GM23338 (cell line): Measurements from ENCODE around the gene RGS2. TPM values are rescaled to one million over a fixed set of nuclear protein-coding genes. Genes with fewer than 3 reads are reported as not detected.

Source experiments
- ATAC-seq: fragments of 200-7000 bp; cut with Tn5 transposase; 3 replicates; pipeline ENCODE4 v1.9.1; 2020
- DNase-seq: peaks from one replicate; pipeline ENCODE4 v3.0.0-alpha.2; 2015; ENCODE audit warnings: low spot score
- H2AFZ ChIP-seq: fragments of 200-600 bp; sonication (generic); 2 replicates; pipeline ENCODE4 v1.8.0; 2016; ENCODE audit warnings: antibody characterized with exemption, mild to moderate bottlenecking, moderate library complexity
- H3F3A ChIP-seq: fragments of 200-600 bp; sonication (generic); replicated peaks from 2 replicates; pipeline ENCODE4 v1.8.0; 2017; ENCODE audit warnings: antibody characterized with exemption, mixed run types, low read depth
- H3K27ac ChIP-seq: fragments of 200-600 bp; sonication (generic); 2 replicates; pipeline ENCODE4 v1.6.1; 2016; ENCODE audit warnings: low read depth
- H3K27me3 ChIP-seq: fragments of 200-600 bp; sonication (generic); 2 replicates; pipeline ENCODE4 v1.8.0; 2016; ENCODE audit warnings: mild to moderate bottlenecking, mixed run types, moderate library complexity; ENCODE audit not compliant: insufficient read depth
- H3K36me3 ChIP-seq: fragments of 200-600 bp; sonication (generic); 2 replicates; pipeline ENCODE4 v1.8.0; 2016; ENCODE audit warnings: mild to moderate bottlenecking; ENCODE audit not compliant: insufficient read depth
- H3K4me1 ChIP-seq: fragments of 200-600 bp; sonication (generic); 2 replicates; pipeline ENCODE4 v1.8.0; 2016; ENCODE audit warnings: mild to moderate bottlenecking, moderate library complexity; ENCODE audit not compliant: insufficient read depth
- H3K4me2 ChIP-seq: fragments of 200-600 bp; sonication (generic); 2 replicates; pipeline ENCODE4 v1.7.1; 2017; ENCODE audit warnings: mixed run types
- H3K4me3 ChIP-seq: fragments of 200-600 bp; sonication (generic); 2 replicates; pipeline ENCODE4 v1.6.1; 2016; ENCODE audit warnings: mixed run types
- H3K79me2 ChIP-seq: fragments of 200-600 bp; sonication (generic); replicated peaks from 2 replicates; pipeline ENCODE4 v1.8.0; 2017; ENCODE audit warnings: mild to moderate bottlenecking; ENCODE audit not compliant: insufficient read depth
- H3K9me2 ChIP-seq: fragments of 200-600 bp; sonication (generic); 2 replicates; pipeline ENCODE4 v1.8.0; 2017; ENCODE audit not compliant: insufficient read depth
- H4K20me1 ChIP-seq: fragments of 200-600 bp; sonication (generic); replicated peaks from 2 replicates; pipeline ENCODE4 v1.8.0; 2017; ENCODE audit warnings: mild to moderate bottlenecking; ENCODE audit not compliant: insufficient read depth
- H3K27ac Mint-ChIP-seq: 2 replicates; pipeline ENCODE4 v1.8.0; 2020; ENCODE audit warnings: inconsistent platforms, mild to moderate bottlenecking, moderate library complexity, mixed read lengths
- H3K27me3 Mint-ChIP-seq: 3 replicates; pipeline ENCODE4 v1.8.0; 2022; ENCODE audit warnings: low read depth, mild to moderate bottlenecking, moderate library complexity, mixed read lengths, inconsistent platforms; ENCODE audit not compliant: insufficient read depth, poor library complexity
- H3K36me3 Mint-ChIP-seq: 3 replicates; pipeline ENCODE4 v1.8.0; 2021; ENCODE audit warnings: low read depth, mild to moderate bottlenecking, inconsistent platforms, moderate library complexity, mixed read lengths
- H3K4me1 Mint-ChIP-seq: 3 replicates; pipeline ENCODE4 v1.8.0; 2020; ENCODE audit warnings: mild to moderate bottlenecking, inconsistent platforms, mixed read lengths
- H3K4me3 Mint-ChIP-seq: 3 replicates; pipeline ENCODE4 v1.8.0; 2021; ENCODE audit warnings: moderate library complexity, mild to moderate bottlenecking, inconsistent platforms, mixed read lengths
- H3K9me3 Mint-ChIP-seq: 3 replicates; pipeline ENCODE4 v1.8.0; 2020; ENCODE audit warnings: moderate library complexity, mild to moderate bottlenecking, inconsistent platforms, mixed read lengths
- CREB1 ChIP-seq: fragments of 250-450 bp; sonication (Bioruptor Pico); IDR thresholded peaks from 2 replicates; pipeline ENCODE4 v1.5.0; 2020; ENCODE audit warnings: low read depth, mild to moderate bottlenecking, moderate library complexity
- EZH2 ChIP-seq: fragments of 200-600 bp; sonication (generic); IDR thresholded peaks from one replicate; pipeline ENCODE4 v1.8.0; 2017; ENCODE audit warnings: antibody characterized with exemption, mild to moderate bottlenecking, low read depth; ENCODE audit not compliant: unreplicated experiment
- EZH2phosphoT487 ChIP-seq: fragments of 200-600 bp; sonication (generic); IDR thresholded peaks from one replicate; pipeline ENCODE4 v1.8.1; 2018; ENCODE audit warnings: antibody characterized with exemption; ENCODE audit not compliant: unreplicated experiment
- JUNB ChIP-seq: IDR thresholded peaks from one replicate; pipeline ENCODE4 v1.6.1; 2016; ENCODE audit warnings: antibody characterized with exemption; ENCODE audit not compliant: unreplicated experiment
- NANOG ChIP-seq: IDR thresholded peaks from 2 replicates; pipeline ENCODE4 v1.6.1; 2016; ENCODE audit warnings: antibody characterized with exemption, borderline replicate concordance
- POLR2AphosphoS5 ChIP-seq: IDR thresholded peaks from 2 replicates; pipeline ENCODE4 v1.6.1; 2016; ENCODE audit warnings: antibody characterized with exemption, low read depth
- STAT1 ChIP-seq: IDR thresholded peaks from one replicate; pipeline ENCODE4 v1.6.1; 2016; ENCODE audit warnings: antibody characterized with exemption; ENCODE audit not compliant: unreplicated experiment
- ZNF114 ChIP-seq: fragments of 250-450 bp; sonication (Bioruptor Pico); IDR thresholded peaks from 2 replicates; pipeline ENCODE4 v1.5.0; 2020; ENCODE audit warnings: mild to moderate bottlenecking, moderate library complexity
- ZNF331 ChIP-seq: fragments of 250-450 bp; sonication (Bioruptor Pico); IDR thresholded peaks from 2 replicates; pipeline ENCODE4 v1.5.0; 2020; ENCODE audit warnings: low read depth, mild to moderate bottlenecking, moderate library complexity
- polyA plus RNA-seq: library from polyadenylated mRNA; unstranded; fragments of >200 nt; fragmentation: Nextera tagmentation; extraction: Ambion mirVana; gene quantifications from 2 replicates; pipeline ENCODE4 v1.2.1, GENCODE V29; 2016
- total RNA-seq: library from RNA; depleted of rRNA; stranded (reverse); fragments of >200 nt; shearing (Covaris generic); gene quantifications from 2 replicates; pipeline ENCODE4 v1.2.3, GENCODE V29; 2014
- TF ChIP-seq, protein P1 (sequence below): IDR thresholded peaks from 2 replicates; pipeline ENCODE4 v1.6.1; 2016; ENCODE audit warnings: antibody characterized with exemption
- TF ChIP-seq, protein P2 (sequence below), 2 experiments: fragments of 200-600 bp in 1 of 2; sonication (generic) in 1 of 2; conservative IDR thresholded peaks; 2 replicates each; pipeline versions ENCODE4 v1.5.1 to v1.6.1; 2016 to 2017; ENCODE audit warnings: antibody characterized with exemption in 2 of 2, low read depth in 2 of 2, mild to moderate bottlenecking in 2 of 2, moderate library complexity in 1 of 2
- TF ChIP-seq, protein P3 (sequence below): fragments of 250-450 bp; sonication (Bioruptor Pico); IDR thresholded peaks from 2 replicates; pipeline ENCODE4 v1.5.0; 2020; ENCODE audit warnings: mild to moderate bottlenecking, moderate library complexity

The RGS2 gene
- total and polyA plus RNA-seq, 2 experiments from 2014 or later = 13.8 to 24.8 TPM

DNA sequence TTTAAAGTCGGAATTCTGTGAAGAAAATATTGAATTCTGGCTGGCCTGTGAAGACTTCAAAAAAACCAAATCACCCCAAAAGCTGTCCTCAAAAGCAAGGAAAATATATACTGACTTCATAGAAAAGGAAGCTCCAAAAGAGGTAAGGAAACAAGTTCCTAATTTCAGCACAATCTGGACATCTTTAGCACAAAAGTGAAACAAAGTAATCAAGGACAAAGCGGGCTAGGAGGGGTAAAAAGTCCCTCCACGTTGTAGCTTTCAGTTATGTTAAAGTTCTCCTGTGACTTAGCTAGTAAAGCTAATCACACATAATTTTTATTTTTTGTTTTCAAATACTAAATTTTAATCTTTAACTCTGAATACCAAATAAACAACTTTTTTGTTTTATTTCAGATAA lies 2.2 kb downstream of the RGS2 start:
- Mint-ChIP-seq H3K27ac (no peak overlapping the region), H3K36me3 (peaks cover 11% of the 10 kb centered on the region; the same call in 2 of the 3 replicates), H3K9me3 (no peaks in the 10 kb centered on the region; the same call in 2 of the 3 replicates), H3K4me1 (peaks cover 25% of the 10 kb centered on the region), H3K4me3 (no peak overlapping the region), H3K27me3 (peaks cover 20% of the 10 kb centered on the region)
- H2AFZ ChIP-seq = no peak overlapping the region
- DNase-seq = no peak
- TF ChIP-seq, protein P1, sequence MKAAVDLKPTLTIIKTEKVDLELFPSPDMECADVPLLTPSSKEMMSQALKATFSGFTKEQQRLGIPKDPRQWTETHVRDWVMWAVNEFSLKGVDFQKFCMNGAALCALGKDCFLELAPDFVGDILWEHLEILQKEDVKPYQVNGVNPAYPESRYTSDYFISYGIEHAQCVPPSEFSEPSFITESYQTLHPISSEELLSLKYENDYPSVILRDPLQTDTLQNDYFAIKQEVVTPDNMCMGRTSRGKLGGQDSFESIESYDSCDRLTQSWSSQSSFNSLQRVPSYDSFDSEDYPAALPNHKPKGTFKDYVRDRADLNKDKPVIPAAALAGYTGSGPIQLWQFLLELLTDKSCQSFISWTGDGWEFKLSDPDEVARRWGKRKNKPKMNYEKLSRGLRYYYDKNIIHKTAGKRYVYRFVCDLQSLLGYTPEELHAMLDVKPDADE = no peak
- TF ChIP-seq ZNF114 (no peak), NANOG (no peak), CREB1 (CRISPR knock-in tag) (no peak), EZH2phosphoT487 (no peak), JUNB (no peak), POLR2AphosphoS5 (no peak), STAT1 (no peak), EZH2 (no peak), ZNF331 (CRISPR knock-in tag) (no peak)
- TF ChIP-seq, protein P2, sequence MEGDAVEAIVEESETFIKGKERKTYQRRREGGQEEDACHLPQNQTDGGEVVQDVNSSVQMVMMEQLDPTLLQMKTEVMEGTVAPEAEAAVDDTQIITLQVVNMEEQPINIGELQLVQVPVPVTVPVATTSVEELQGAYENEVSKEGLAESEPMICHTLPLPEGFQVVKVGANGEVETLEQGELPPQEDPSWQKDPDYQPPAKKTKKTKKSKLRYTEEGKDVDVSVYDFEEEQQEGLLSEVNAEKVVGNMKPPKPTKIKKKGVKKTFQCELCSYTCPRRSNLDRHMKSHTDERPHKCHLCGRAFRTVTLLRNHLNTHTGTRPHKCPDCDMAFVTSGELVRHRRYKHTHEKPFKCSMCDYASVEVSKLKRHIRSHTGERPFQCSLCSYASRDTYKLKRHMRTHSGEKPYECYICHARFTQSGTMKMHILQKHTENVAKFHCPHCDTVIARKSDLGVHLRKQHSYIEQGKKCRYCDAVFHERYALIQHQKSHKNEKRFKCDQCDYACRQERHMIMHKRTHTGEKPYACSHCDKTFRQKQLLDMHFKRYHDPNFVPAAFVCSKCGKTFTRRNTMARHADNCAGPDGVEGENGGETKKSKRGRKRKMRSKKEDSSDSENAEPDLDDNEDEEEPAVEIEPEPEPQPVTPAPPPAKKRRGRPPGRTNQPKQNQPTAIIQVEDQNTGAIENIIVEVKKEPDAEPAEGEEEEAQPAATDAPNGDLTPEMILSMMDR (conservative IDR thresholded peaks at IDR 0.05; ENCODE audit: low read depth in 2 of 2) = no peak
- TF ChIP-seq, protein P3, sequence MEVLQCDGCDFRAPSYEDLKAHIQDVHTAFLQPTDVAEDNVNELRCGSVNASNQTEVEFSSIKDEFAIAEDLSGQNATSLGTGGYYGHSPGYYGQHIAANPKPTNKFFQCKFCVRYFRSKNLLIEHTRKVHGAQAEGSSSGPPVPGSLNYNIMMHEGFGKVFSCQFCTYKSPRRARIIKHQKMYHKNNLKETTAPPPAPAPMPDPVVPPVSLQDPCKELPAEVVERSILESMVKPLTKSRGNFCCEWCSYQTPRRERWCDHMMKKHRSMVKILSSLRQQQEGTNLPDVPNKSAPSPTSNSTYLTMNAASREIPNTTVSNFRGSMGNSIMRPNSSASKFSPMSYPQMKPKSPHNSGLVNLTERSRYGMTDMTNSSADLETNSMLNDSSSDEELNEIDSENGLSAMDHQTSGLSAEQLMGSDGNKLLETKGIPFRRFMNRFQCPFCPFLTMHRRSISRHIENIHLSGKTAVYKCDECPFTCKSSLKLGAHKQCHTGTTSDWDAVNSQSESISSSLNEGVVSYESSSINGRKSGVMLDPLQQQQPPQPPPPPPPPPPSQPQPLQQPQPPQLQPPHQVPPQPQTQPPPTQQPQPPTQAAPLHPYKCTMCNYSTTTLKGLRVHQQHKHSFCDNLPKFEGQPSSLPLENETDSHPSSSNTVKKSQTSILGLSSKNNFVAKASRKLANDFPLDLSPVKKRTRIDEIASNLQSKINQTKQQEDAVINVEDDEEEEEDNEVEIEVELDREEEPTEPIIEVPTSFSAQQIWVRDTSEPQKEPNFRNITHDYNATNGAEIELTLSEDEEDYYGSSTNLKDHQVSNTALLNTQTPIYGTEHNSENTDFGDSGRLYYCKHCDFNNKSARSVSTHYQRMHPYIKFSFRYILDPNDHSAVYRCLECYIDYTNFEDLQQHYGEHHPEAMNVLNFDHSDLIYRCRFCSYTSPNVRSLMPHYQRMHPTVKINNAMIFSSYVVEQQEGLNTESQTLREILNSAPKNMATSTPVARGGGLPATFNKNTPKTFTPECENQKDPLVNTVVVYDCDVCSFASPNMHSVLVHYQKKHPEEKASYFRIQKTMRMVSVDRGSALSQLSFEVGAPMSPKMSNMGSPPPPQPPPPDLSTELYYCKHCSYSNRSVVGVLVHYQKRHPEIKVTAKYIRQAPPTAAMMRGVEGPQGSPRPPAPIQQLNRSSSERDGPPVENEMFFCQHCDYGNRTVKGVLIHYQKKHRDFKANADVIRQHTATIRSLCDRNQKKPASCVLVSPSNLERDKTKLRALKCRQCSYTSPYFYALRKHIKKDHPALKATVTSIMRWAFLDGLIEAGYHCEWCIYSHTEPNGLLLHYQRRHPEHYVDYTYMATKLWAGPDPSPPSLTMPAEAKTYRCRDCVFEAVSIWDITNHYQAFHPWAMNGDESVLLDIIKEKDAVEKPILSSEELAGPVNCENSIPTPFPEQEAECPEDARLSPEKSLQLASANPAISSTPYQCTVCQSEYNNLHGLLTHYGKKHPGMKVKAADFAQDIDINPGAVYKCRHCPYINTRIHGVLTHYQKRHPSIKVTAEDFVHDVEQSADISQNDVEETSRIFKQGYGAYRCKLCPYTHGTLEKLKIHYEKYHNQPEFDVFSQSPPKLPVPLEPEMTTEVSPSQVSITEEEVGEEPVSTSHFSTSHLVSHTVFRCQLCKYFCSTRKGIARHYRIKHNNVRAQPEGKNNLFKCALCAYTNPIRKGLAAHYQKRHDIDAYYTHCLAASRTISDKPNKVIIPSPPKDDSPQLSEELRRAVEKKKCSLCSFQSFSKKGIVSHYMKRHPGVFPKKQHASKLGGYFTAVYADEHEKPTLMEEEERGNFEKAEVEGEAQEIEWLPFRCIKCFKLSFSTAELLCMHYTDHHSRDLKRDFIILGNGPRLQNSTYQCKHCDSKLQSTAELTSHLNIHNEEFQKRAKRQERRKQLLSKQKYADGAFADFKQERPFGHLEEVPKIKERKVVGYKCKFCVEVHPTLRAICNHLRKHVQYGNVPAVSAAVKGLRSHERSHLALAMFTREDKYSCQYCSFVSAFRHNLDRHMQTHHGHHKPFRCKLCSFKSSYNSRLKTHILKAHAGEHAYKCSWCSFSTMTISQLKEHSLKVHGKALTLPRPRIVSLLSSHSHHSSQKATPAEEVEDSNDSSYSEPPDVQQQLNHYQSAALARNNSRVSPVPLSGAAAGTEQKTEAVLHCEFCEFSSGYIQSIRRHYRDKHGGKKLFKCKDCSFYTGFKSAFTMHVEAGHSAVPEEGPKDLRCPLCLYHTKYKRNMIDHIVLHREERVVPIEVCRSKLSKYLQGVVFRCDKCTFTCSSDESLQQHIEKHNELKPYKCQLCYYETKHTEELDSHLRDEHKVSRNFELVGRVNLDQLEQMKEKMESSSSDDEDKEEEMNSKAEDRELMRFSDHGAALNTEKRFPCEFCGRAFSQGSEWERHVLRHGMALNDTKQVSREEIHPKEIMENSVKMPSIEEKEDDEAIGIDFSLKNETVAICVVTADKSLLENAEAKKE (CRISPR knock-in tag) = no peak
- H3K4me1 ChIP-seq = peaks cover 15% of the 10 kb centered on the region
- no peaks in the 10 kb centered on the region for H4K20me1 ChIP-seq
- peaks cover 6% of the 10 kb centered on the region; the same call in 1 of the 2 replicates for H3K79me2 ChIP-seq
- H3K36me3 ChIP-seq = peaks cover 9% of the 10 kb centered on the region
- no peak overlapping the region for H3K4me2 ChIP-seq
- H3F3A ChIP-seq = no peaks in the 10 kb centered on the region; the same call in 1 of the 2 replicates
- H3K4me3 ChIP-seq = no peak overlapping the region
- H3K9me2 ChIP-seq = no peaks in the 10 kb centered on the region
- H3K27ac ChIP-seq = no peak overlapping the region
- H3K27me3 ChIP-seq = peaks cover 13% of the 10 kb centered on the region
- ATAC-seq = no peak
